Stimulated activated CD8-positive, alpha-beta memory T cell treated with anti-CD3 and anti-CD28 coated beads, Interleukin-12 subunit alpha, Interleukin-12 subunit beta, amount 100 ng/mL, for 24 hours (primary cell): ENCODE data around the gene DPP6.

Experiments used
- DNase-seq: peaks from one replicate; pipeline ENCODE4 v3.0.0-alpha.2; 2020; ENCODE audit errors: extremely low read depth

DPP6 gene

GRCh38 chr7:154817224-154817896 is 765.2 kb downstream of the DPP6 start:
- DNase-seq, result no peak

- DNase-seq, result no peak
Measured at GRCh38 chr7:154827007-154827406, 774.8 kb downstream of the DPP6 start.

- no peak for DNase-seq
Measured at GRCh38 chr7:154832557-154833138, 780.5 kb downstream of the DPP6 start.

GRCh38 chr7:154836021-154836448 is 783.8 kb downstream of the DPP6 start:
- no peak for DNase-seq

GRCh38 chr7:154837087-154837486 is 784.9 kb downstream of the DPP6 start:
- no peak for DNase-seq

GRCh38 chr7:154837622-154838021 is 785.4 kb downstream of the DPP6 start:
- no peak for DNase-seq

GRCh38 chr7:154840086-154840485 is 787.9 kb downstream of the DPP6 start:
- no peak for DNase-seq

GRCh38 chr7:154841731-154842331 is 789.6 kb downstream of the DPP6 start:
- DNase-seq, result no peak

GRCh38 chr7:154842591-154842990 is 790.4 kb downstream of the DPP6 start:
- DNase-seq, result no peak

- DNase-seq, result no peak
Measured at GRCh38 chr7:154843670-154844237, 791.6 kb downstream of the DPP6 start.

- DNase-seq, result no peak
Measured at GRCh38 chr7:154844499-154844898, 792.3 kb downstream of the DPP6 start.

GRCh38 chr7:154844955-154845354 is 792.8 kb downstream of the DPP6 start:
- no peak for DNase-seq

GRCh38 chr7:154848464-154848863 is 796.3 kb downstream of the DPP6 start:
- DNase-seq, result no peak

GRCh38 chr7:154852205-154852604 is 800.0 kb downstream of the DPP6 start:
- DNase-seq, result no peak

- DNase-seq, result no peak
Measured at GRCh38 chr7:154853063-154853726, 801.0 kb downstream of the DPP6 start.

- no peak for DNase-seq
Measured at GRCh38 chr7:154853727-154854095, 801.5 kb downstream of the DPP6 start.

GRCh38 chr7:154854836-154855235 is 802.6 kb downstream of the DPP6 start:
- DNase-seq, result no peak

- DNase-seq, result no peak
Measured at GRCh38 chr7:154855366-154855765, 803.2 kb downstream of the DPP6 start.

GRCh38 chr7:154856733-154857132 is 804.5 kb downstream of the DPP6 start:
- DNase-seq, result no peak

GRCh38 chr7:154857240-154857639 is 805.0 kb downstream of the DPP6 start:
- no peak for DNase-seq

GRCh38 chr7:154857728-154858681 is 805.8 kb downstream of the DPP6 start:
- DNase-seq, result no peak
